Kidney epithelial cell (primary cell): ENCODE measurements around the gene HEPHL1. TPM values are rescaled to one million over a fixed set of nuclear protein-coding genes. Genes with fewer than 3 reads are reported as not detected.
"Not testable (repeated sequence)": the region's sequence is repeated elsewhere in the genome, so short reads cannot be mapped to it uniquely, and the experiment has no call there.

Experiments
- DNase-seq: peaks from one replicate; pipeline ENCODE4 v3.0.0-alpha.2; 2010; ENCODE audit warnings: low read depth
- H3K27me3 ChIP-seq: 2 replicates; pipeline ENCODE4 v1.6.0; 2011; ENCODE audit warnings: low read length; ENCODE audit not compliant: control insufficient read depth, insufficient read depth
- H3K36me3 ChIP-seq: 2 replicates; pipeline ENCODE4 v1.5.1; 2011; ENCODE audit warnings: low read length; ENCODE audit not compliant: control insufficient read depth, insufficient read depth
- H3K4me3 ChIP-seq: 2 replicates; pipeline ENCODE4 v1.5.1; 2011; ENCODE audit warnings: low read depth, mild to moderate bottlenecking, control low read depth, low read length
- CTCF ChIP-seq: IDR thresholded peaks from 2 replicates; pipeline ENCODE4 v1.5.1; 2011; ENCODE audit warnings: mild to moderate bottlenecking, moderate library complexity, low read length, control low read depth, inconsistent platforms; ENCODE audit not compliant: insufficient read depth, poor library complexity, severe bottlenecking
- total RNA-seq: library from RNA; depleted of rRNA; stranded (reverse); fragments of >200 nt; gene quantifications from 2 replicates; pipeline ENCODE4 v1.2.3, GENCODE V29; 2015

HEPHL1 gene
- total RNA-seq, 1 donor from 2014 or later: not detected

DNA sequence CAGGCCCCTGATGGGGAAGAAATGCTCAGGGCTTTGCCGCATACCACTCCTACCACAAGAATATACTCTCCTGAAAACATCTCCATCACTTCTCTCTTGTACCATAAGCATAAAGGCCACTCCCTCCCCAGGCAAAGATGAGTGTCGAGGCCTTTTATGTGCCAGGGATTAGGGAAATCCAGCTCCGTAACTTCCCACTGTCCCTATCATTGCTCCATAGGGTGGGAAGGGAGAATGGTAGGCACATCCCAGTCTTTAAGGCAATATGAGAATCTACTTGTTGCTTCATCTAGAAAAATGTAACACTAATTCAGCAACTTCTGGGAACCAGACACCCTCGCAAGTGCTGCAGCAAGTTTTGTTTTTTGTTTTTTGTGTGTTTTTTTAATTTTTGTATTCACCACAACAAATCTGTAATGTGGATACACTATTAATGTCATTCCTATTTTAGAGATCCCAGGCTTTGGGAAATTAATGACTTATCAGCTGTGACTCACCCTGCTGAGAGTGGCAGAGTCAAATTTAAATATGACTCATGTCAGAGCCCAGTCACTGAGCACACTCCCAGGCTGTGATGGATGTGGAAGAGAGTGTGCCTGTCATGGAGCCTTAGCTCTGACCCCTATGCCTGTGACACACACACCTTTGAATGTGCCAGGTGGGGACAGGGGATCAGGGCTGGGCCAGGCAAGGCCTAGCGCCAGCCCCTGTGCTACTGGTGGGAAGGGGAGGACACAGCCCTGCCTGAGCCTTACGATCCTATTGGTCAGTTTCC lies 130.9 kb downstream of the HEPHL1 start:
- Histone ChIP-seq H3K27me3 (no peaks in the 10 kb centered on the region), H3K36me3 (peaks cover 1% of the 10 kb centered on the region), H3K4me3 (no peak overlapping the region)
- peak; percentile 67 for DNase-seq
- TF ChIP-seq CTCF: no peak

GRCh38 chr11:94152678-94153065 lies 131.5 kb downstream of the HEPHL1 start:
- Histone ChIP-seq H3K27me3 (no peaks in the 10 kb centered on the region), H3K4me3 (no peak overlapping the region), H3K36me3 (peaks cover 1% of the 10 kb centered on the region)
- DNase-seq: no peak
- no peak for TF ChIP-seq CTCF

DNA sequence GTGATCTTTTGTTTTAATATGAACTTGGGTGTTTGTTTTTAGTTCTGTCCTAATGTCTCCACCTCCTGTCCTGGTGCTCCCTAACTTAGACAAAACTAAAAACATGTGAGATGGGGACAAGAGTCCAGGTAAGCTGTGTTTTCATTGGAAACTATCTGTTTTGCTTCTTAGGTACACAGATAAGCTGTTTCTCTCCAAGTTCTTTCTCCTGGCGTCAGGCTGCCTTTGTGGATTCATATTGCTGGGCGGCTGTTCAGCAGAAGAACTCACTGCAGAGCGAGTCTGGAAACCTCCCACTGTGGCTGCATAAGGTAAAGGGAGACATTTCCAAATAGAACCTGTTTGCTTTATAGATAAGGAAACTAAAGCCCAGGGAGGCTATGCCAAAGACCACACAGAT lies 132.2 kb downstream of the HEPHL1 start:
- H3K27me3 ChIP-seq: no peaks in the 10 kb centered on the region
- no peak overlapping the region for H3K4me3 ChIP-seq
- peaks cover 1% of the 10 kb centered on the region for H3K36me3 ChIP-seq
- no peak for DNase-seq
- no peak for TF ChIP-seq CTCF

- DNase-seq: no peak
- H3K4me3 ChIP-seq: no peak overlapping the region
- peaks cover 1% of the 10 kb centered on the region for H3K36me3 ChIP-seq
- TF ChIP-seq CTCF: no peak
- no peaks in the 10 kb centered on the region for H3K27me3 ChIP-seq
Observed at GRCh38 chr11:94154095-94154856, 133.1 kb downstream of the HEPHL1 start.

DNA sequence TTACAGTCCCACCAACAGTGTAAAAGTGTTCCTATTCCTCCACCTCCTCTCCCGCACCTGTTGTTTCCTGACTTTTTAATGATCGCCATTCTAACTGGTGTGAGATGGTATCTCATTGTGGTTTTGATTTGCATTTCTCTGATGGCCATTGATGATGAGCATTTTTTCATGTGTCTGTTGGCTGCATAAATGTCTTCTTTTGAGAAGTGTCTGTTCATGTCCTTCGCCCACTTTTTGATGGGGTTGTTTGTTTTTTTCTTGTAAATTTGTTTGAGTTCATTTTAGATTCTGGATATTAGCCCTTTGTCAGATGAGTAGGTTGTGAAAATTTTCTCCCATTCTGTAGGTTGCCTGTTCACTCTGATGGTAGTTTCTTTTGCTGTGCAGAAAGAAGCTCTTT lies 136.2 kb downstream of the HEPHL1 start:
- not testable (repeated sequence) for H3K4me3 ChIP-seq, H3K36me3 ChIP-seq, H3K27me3 ChIP-seq, DNase-seq

Other genes starting within 250 kb of the HEPHL1 start
- 48.4 and 51.4 TPM in 2 replicates for gene MED17, start 237.1 kb upstream of the HEPHL1 start, total RNA-seq
- 0.27 and 0.29 TPM in 2 replicates for gene VSTM5, start 170.7 kb upstream of the HEPHL1 start, total RNA-seq
- gene PANX1, start 107.5 kb downstream of the HEPHL1 start, total RNA-seq: 56.5 and 60.5 TPM in 2 replicates